Testis (tissue), 2 donors: Measurements from ENCODE around the gene ARHGEF7.

Experiments used
- CTCF ChIP-seq, 3 experiments: fragments of 450-650 bp in 2 of 3; fragments of 200-600 bp in 1 of 3; sonication (generic) in 1 of 3; IDR thresholded peaks; one replicate each; pipeline ENCODE4 v1.5.1; 2016 to 2019; ENCODE audit warnings: antibody characterized with exemption in 3 of 3, mild to moderate bottlenecking in 2 of 3, moderate library complexity in 1 of 3
- POLR2A ChIP-seq: fragments of 450-650 bp; IDR thresholded peaks from one replicate; pipeline ENCODE4 v1.6.1; 2017; ENCODE audit warnings: antibody characterized with exemption, mild to moderate bottlenecking, moderate library complexity

DNA sequence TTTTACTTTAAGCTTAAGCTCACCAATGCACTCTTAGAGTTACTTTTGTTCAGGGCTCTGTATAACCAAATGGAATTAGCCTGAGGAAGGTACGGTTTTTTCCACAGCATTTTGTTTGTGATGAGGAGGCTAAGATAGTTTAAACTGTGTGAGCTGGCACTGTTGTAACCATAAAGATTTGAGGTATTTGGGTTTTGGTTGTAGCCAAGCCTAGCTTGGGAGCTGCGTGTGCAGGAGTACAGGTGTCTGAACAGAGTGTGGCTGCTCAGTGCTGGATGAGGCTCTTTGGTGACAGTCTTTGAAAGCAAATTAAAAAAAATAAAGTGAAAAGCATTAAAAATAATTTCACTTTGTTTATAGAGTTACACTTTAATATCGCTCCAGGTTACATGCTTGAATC, 56.0 kb downstream of the ARHGEF7 start:
- TF ChIP-seq CTCF (IDR thresholded peaks at IDR 0.05) (no peak), POLR2A (no peak)
